ENCODE measurements around the gene PITHD1.
"Not testable (repeated sequence)": the region's sequence is repeated elsewhere in the genome, so short reads cannot be mapped to it uniquely, and the experiment has no call there.

The PITHD1 gene

GRCh38 chr1:23827717-23828116, 49.5 kb downstream of the PITHD1 start:
- DNase-seq: no peak

GRCh38 chr1:23834156-23834555, 55.9 kb downstream of the PITHD1 start:
- not testable (repeated sequence) for DNase-seq

GRCh38 chr1:23836037-23836436, 57.8 kb downstream of the PITHD1 start:
- DNase-seq: no peak
